Sigmoid colon (tissue), 4 donors: Measurements from ENCODE around the gene FAM227A.

Experiments used
- POLR2A ChIP-seq, 2 donors: fragments of 450-650 bp; IDR thresholded peaks; one replicate each; pipeline ENCODE4 v1.6.1; 2016; ENCODE audit warnings: antibody characterized with exemption in 2 of 2, mild to moderate bottlenecking in 2 of 2, moderate library complexity in 2 of 2
- POLR2AphosphoS5 ChIP-seq, 4 donors: sonication (generic); formaldehyde crosslinking; IDR thresholded peaks; one replicate each; pipeline ENCODE4 v1.6.1; 2017; ENCODE audit warnings: antibody characterized with exemption in 4 of 4
- TF ChIP-seq, protein P1 (sequence below), 4 experiments: fragments of 450-650 bp in 3 of 4; fragments of 200-600 bp in 1 of 4; IDR thresholded peaks; one replicate each; pipeline ENCODE4 v1.5.1; 2016 to 2019; ENCODE audit warnings: antibody characterized with exemption in 4 of 4, mild to moderate bottlenecking in 3 of 4, moderate library complexity in 2 of 4

DNA sequence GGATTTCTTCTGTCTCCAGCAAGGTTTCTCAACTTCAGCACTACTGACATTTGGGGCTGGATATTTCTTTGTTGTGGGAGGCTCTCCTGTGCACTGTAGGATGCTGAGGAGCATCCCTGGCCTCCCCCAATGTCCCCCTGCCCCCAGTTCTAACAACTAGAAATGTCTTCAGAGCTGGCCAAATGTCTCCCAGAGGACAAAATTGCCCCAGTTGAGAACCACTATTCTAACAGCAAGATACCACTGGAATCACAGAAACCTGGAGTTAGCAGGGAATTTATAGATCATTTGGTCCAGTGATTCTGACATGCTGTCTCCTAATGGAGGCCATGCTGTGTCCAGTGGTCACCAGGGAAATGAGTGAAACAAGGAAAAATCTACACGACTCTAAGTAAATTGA lies 54.0 kb downstream of the FAM227A start:
- no peak for TF ChIP-seq POLR2AphosphoS5 (IDR thresholded peaks at IDR 0.05)
- TF ChIP-seq, protein P1, sequence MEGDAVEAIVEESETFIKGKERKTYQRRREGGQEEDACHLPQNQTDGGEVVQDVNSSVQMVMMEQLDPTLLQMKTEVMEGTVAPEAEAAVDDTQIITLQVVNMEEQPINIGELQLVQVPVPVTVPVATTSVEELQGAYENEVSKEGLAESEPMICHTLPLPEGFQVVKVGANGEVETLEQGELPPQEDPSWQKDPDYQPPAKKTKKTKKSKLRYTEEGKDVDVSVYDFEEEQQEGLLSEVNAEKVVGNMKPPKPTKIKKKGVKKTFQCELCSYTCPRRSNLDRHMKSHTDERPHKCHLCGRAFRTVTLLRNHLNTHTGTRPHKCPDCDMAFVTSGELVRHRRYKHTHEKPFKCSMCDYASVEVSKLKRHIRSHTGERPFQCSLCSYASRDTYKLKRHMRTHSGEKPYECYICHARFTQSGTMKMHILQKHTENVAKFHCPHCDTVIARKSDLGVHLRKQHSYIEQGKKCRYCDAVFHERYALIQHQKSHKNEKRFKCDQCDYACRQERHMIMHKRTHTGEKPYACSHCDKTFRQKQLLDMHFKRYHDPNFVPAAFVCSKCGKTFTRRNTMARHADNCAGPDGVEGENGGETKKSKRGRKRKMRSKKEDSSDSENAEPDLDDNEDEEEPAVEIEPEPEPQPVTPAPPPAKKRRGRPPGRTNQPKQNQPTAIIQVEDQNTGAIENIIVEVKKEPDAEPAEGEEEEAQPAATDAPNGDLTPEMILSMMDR (IDR thresholded peaks at IDR 0.05), result no peak
- TF ChIP-seq POLR2A (IDR thresholded peaks at IDR 0.05), result no peak
